ENCODE measurements around the gene KIAA1755. TPM values are rescaled to one million over a fixed set of nuclear protein-coding genes. Genes with fewer than 3 reads are reported as not detected.

KIAA1755 gene
- total RNA-seq, 1 donor from 2014 or later: not detected

DNA sequence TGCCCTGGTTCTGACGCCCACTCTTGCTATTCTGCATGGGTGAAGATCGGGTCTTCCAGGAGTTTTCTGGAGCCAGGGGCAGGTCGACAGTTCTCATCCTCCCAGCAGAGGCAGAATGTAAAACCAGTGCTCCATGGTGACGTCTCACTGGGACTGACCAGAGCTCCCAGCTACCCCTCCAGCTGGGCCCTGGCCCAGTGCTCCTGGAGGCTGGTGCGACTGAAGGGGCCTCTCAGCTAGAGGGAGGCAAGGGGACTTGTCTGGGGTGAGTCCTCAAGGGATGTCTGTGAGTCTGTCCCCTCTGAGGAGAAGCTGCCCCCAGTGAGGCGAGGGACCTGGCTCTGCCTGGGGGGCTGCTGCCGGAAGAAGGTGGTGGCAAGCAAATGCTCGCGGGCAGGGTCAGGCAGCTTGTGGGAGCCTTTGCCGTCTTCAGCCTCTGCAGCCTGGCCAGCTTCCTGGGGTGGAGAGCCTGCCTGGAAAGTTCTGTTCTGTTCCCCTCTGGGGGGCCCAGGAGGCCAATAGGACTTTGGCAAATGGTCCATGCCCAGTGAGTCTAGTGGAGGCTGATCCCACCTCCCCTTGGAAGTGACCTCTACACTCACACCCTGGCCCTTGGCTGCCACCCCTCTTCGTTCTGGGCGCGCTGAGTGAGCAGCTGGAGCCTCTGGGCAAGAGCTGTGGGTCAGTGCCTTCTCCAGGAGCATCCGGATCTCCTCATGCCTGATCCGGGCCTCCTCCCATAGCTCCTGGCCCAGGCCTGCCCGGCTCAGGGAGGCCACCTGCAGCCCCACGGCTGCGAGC is 47.5 kb downstream of the KIAA1755 start:
- FAIRE-seq: no peak
- TF ChIP-seq, protein P1, sequence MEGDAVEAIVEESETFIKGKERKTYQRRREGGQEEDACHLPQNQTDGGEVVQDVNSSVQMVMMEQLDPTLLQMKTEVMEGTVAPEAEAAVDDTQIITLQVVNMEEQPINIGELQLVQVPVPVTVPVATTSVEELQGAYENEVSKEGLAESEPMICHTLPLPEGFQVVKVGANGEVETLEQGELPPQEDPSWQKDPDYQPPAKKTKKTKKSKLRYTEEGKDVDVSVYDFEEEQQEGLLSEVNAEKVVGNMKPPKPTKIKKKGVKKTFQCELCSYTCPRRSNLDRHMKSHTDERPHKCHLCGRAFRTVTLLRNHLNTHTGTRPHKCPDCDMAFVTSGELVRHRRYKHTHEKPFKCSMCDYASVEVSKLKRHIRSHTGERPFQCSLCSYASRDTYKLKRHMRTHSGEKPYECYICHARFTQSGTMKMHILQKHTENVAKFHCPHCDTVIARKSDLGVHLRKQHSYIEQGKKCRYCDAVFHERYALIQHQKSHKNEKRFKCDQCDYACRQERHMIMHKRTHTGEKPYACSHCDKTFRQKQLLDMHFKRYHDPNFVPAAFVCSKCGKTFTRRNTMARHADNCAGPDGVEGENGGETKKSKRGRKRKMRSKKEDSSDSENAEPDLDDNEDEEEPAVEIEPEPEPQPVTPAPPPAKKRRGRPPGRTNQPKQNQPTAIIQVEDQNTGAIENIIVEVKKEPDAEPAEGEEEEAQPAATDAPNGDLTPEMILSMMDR (IDR thresholded peaks at IDR 0.05; ENCODE audit: insufficient read depth, low read length, severe bottlenecking): no peak
- no peak overlapping the region for H3K4me3 ChIP-seq (ENCODE audit: low read depth, low read length)
- H3K27me3 ChIP-seq (ENCODE audit: control insufficient read depth, insufficient read depth, low read length): no peaks in the 10 kb centered on the region
- no peaks in the 10 kb centered on the region for H3K36me3 ChIP-seq (ENCODE audit: control insufficient read depth, insufficient read depth, low read length)
- no peak for DNase-seq (ENCODE audit: low read depth)

GRCh38 chr20:38211200-38212097 is 49.1 kb downstream of the KIAA1755 start:
- no peak overlapping the region for H3K4me3 ChIP-seq (ENCODE audit: low read depth, low read length)
- FAIRE-seq (no peak), DNase-seq (ENCODE audit: low read depth) (no peak)
- H3K27me3 ChIP-seq (ENCODE audit: control insufficient read depth, insufficient read depth, low read length): no peaks in the 10 kb centered on the region
- H3K36me3 ChIP-seq (ENCODE audit: control insufficient read depth, insufficient read depth, low read length): no peaks in the 10 kb centered on the region
- TF ChIP-seq, protein P1 (IDR thresholded peaks at IDR 0.05; ENCODE audit: insufficient read depth, low read length, severe bottlenecking): no peak

DNA sequence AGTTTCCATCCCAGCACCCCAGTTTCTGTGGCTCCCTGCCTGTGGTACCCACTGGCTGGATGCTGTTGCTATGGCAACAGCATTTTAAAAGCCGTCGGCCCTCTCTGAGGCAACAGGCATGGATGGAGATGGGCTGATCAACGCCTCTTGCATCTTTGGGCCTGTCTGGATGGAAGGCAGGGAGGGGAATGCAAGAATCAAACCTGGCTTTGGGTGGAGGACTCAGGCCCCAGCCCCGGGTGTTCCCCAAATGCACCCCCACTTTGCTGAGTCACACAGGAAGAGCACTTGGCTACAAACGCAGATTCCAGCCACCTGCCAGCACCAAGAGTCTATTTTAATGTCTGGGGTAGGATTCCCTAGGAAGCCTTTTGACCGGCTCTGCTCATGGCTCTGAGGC is 49.8 kb downstream of the KIAA1755 start:
- Histone ChIP-seq H3K36me3 (ENCODE audit: control insufficient read depth, insufficient read depth, low read length) (no peaks in the 10 kb centered on the region), H3K27me3 (ENCODE audit: control insufficient read depth, insufficient read depth, low read length) (no peaks in the 10 kb centered on the region), H3K4me3 (ENCODE audit: low read depth, low read length) (no peak overlapping the region)
- TF ChIP-seq, protein P1 (IDR thresholded peaks at IDR 0.05; ENCODE audit: insufficient read depth, low read length, severe bottlenecking): no peak
- FAIRE-seq (no peak), DNase-seq (ENCODE audit: low read depth) (peak; percentile 47)

GRCh38 chr20:38209736-38210405 is 50.7 kb downstream of the KIAA1755 start:
- TF ChIP-seq, protein P1 (IDR thresholded peaks at IDR 0.05; ENCODE audit: insufficient read depth, low read length, severe bottlenecking): no peak
- Histone ChIP-seq H3K4me3 (ENCODE audit: low read depth, low read length) (no peak overlapping the region), H3K27me3 (ENCODE audit: control insufficient read depth, insufficient read depth, low read length) (no peaks in the 10 kb centered on the region), H3K36me3 (ENCODE audit: control insufficient read depth, insufficient read depth, low read length) (no peaks in the 10 kb centered on the region)
- DNase-seq (ENCODE audit: low read depth) (peak; percentile 26), FAIRE-seq (no peak)

GRCh38 chr20:38209054-38209675 is 51.4 kb downstream of the KIAA1755 start:
- Histone ChIP-seq H3K27me3 (ENCODE audit: control insufficient read depth, insufficient read depth, low read length) (no peaks in the 10 kb centered on the region), H3K36me3 (ENCODE audit: control insufficient read depth, insufficient read depth, low read length) (no peaks in the 10 kb centered on the region), H3K4me3 (ENCODE audit: low read depth, low read length) (no peak overlapping the region)
- DNase-seq (ENCODE audit: low read depth): no peak
- TF ChIP-seq, protein P1 (IDR thresholded peaks at IDR 0.05; ENCODE audit: insufficient read depth, low read length, severe bottlenecking): no peak
- no peak for FAIRE-seq

Data from bronchial epithelial cell (primary cell).